GM12873 (cell line): ENCODE data around the gene AP2A2.

Source experiments
- TF ChIP-seq, protein P1 (sequence below): IDR thresholded peaks from 2 replicates; pipeline ENCODE4 v1.5.1; 2012; ENCODE audit warnings: low read depth, mild to moderate bottlenecking, moderate library complexity, low read length, control low read depth; ENCODE audit not compliant: insufficient read depth; ENCODE audit errors: missing control alignments

AP2A2 gene

DNA sequence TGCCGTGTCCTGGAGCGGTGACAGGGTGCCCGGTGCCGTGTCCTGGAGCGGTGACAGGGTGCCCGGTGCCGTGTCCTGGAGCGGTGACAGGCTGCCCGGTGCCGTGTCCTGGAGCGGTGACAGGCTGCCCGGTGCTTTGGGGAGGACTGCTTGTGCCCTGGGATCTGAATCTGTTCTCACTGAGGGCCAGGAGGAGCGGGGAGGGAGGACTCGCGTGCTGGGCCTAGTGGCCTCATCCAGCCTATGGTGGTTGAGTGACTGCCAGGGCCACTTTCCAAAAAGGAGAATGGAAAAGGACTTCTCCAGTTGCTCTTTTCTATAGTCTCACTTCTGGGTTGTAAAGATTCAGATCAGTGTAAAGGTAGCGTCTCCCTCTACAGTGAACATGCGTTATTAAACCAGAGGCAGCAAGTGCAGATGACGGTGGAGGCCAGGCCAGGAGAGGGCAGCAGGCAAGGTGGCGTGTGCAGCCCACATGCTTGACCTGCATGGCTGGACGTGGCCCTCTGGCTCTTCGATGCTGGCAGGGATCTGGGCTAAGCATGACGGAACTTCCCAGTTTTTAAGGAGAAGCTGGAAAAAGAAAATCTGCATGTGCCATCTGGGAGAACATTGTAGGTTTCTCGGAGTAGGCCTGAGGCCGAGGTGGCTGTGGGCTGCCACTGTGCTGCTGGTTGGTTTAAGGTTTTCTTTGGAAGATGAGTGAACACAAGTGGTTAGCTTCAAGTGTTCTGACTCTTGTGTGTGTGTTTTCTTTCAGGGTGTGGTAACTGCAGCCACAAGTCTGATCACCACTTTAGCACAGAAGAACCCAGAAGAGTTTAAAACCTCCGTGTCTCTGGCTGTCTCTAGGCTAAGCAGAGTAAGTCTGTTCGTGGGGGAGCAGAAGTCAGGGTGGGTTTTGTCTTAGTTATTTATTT is 55.0 kb downstream of the AP2A2 start:
- TF ChIP-seq, protein P1, sequence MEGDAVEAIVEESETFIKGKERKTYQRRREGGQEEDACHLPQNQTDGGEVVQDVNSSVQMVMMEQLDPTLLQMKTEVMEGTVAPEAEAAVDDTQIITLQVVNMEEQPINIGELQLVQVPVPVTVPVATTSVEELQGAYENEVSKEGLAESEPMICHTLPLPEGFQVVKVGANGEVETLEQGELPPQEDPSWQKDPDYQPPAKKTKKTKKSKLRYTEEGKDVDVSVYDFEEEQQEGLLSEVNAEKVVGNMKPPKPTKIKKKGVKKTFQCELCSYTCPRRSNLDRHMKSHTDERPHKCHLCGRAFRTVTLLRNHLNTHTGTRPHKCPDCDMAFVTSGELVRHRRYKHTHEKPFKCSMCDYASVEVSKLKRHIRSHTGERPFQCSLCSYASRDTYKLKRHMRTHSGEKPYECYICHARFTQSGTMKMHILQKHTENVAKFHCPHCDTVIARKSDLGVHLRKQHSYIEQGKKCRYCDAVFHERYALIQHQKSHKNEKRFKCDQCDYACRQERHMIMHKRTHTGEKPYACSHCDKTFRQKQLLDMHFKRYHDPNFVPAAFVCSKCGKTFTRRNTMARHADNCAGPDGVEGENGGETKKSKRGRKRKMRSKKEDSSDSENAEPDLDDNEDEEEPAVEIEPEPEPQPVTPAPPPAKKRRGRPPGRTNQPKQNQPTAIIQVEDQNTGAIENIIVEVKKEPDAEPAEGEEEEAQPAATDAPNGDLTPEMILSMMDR, result no peak

DNA sequence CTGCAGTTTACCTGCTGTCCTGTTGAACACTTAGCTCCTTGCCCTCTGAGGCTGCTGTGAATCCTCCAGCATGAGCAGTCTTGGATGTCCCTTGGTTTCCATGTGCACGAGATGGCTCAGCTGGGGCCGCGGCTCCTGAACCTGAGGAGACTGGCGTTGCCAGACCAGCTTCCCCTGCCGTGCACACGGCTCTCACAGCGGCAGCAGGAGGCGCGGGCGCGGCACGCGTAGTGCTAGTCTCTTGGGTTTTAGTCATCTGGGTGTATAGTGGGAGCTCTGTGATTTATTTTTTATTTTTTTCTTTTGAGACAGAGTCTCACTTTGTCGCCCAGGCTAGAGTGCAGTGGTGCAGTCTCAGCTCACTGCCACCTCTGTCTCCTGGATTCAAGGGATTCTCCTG is 56.1 kb downstream of the AP2A2 start:
- TF ChIP-seq, protein P1, result no peak

DNA sequence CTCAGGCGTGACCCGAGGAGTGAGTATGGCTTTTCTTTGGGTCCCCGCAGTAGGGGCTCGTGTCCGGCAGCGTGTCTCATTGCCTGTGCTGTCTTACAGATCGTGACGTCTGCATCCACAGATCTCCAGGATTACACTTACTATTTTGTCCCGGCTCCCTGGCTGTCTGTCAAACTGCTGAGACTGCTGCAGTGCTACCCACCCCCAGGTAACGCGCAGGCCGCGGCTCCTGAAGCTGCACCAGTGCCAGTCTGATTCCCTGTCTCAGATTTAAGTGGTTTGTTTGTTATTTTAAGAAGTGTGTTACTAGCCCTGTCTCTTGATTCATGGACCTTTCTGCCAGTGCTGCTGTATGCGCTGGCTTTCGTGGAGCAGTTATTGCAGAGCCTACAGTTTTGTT is 58.9 kb downstream of the AP2A2 start:
- TF ChIP-seq, protein P1, result no peak

DNA sequence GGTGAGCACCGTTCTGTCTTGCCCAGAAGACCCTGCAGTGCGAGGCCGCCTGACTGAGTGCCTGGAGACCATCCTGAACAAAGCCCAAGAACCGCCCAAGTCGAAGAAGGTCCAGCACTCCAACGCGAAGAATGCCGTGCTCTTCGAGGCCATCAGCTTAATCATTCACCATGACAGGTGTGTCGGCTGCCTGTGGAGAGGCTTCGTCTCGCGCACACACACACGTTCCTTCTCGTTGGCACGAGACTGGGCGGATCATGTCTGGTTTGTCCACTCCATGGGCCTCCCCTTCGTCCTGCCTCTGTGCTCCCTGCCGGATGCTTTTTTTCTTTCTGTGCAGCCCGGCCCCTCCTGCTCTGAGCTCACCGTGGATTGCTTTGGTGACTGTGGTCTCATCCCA is 59.7 kb downstream of the AP2A2 start:
- TF ChIP-seq, protein P1, result no peak

DNA sequence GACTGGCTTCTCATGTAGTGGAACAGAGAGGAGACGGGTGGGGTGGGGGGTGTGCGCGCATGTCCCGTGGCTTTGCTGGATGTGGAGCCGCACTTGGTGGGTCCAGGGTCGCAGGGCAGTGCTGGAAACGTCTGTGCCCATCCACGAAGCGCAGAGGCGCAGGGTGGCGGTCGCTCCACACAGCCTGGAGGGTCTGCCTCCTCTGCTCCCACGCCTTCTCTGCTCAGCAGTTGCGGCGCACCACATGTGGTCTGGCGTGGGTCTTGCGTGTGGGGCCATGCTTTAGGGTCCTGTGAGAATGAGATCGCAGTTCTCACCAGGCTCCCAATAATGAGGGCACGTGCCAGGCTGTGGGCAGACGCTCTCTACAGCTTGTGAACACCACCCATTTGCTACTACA is 60.2 kb downstream of the AP2A2 start:
- TF ChIP-seq, protein P1, result no peak

DNA sequence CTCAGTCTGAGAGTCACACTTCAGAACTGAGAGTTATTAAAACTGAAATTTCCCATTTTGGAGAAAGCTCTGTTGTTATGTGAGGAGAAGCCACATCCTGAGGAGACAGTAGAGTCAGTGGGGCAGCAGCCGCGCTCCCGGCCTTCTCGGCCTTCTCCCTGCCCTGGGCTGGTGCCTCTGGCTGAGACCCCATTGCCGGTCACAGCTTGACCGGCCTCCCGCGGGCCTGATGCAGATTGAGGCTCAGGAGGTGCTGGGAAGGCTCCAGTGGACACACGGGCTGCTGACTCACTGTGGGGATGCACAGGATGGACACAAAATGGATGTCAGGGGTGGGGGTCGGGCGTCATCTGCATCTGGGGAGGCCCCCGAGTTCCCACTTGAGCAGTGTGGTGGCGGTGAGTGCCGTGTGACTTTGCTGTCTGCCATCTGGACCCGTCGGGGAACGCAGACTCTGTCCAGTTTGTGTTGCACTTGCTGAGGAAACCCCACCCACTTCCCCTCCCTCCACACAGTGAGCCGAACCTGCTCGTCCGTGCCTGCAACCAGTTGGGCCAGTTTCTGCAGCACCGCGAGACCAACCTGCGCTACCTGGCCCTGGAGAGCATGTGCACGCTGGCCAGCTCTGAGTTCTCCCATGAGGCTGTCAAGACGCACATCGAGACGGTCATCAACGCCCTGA is 60.7 kb downstream of the AP2A2 start:
- TF ChIP-seq, protein P1, result no peak

DNA sequence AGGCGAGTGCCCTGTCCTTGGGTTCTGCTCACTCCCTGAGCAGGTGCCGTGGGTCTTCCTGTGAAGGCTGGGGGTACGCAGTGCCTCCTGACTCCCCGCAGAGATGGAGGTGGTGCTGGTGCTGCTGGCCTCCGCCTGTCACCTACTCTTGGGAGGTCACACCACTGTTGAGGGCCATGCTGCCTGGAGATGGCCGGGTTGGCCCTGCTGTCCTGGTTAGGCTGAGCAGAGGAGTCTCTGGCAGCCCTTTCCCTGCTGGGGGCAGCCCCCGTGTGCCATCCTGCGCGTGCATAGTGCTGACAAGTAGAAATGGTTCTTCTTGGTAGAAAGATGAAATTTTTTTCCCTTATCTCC is 61.3 kb downstream of the AP2A2 start:
- TF ChIP-seq, protein P1, result no peak
